ENCODE results near the gene CDK6. TPM values are rescaled to one million over a fixed set of nuclear protein-coding genes. Genes with fewer than 3 reads are reported as not detected.
"Not testable (repeated sequence)": the region's sequence is repeated elsewhere in the genome, so short reads cannot be mapped to it uniquely, and the experiment has no call there.

Gene CDK6
- polyA plus RNA-seq, 1 donor (not counting 4 experiments of a cell fraction or from before 2014, with no cell fraction given) = 53.5 TPM

GRCh38 chr7:92745241-92745640 is 91.1 kb downstream of the CDK6 start:
- peaks cover 0 to 11% of the 10 kb centered on the region in 2 experiments for H3K36me3 ChIP-seq (ENCODE audit: control insufficient read depth in 2 of 2, extremely low read depth in 1 of 2, insufficient read depth in 2 of 2, low read length in 2 of 2)
- no peaks in the 10 kb centered on the region for H3K27me3 ChIP-seq (ENCODE audit: control insufficient read depth, extremely low read depth, insufficient read depth, low read length)
- H4K20me1 ChIP-seq (ENCODE audit: control insufficient read depth, extremely low read depth, insufficient read depth, low read length) = no peaks in the 10 kb centered on the region
- H3K79me2 ChIP-seq (ENCODE audit: control insufficient read depth, insufficient read depth, low read length) = peaks cover 75% of the 10 kb centered on the region
- H3K4me3 ChIP-seq (ENCODE audit: control insufficient read depth in 2 of 3, extremely low read depth in 1 of 3, insufficient read depth in 2 of 3, low read depth in 1 of 3, low read length in 3 of 3) = no peak overlapping the region
- H3K9me1 ChIP-seq (ENCODE audit: control insufficient read depth, extremely low read depth, insufficient read depth, low read length) = no peaks in the 10 kb centered on the region
- no peak overlapping the region for H3K27ac ChIP-seq (ENCODE audit: control insufficient read depth, insufficient read depth, low read length)
- H3K4me2 ChIP-seq (ENCODE audit: control insufficient read depth, extremely low read depth, insufficient read depth, low read depth, low read length) = no peak overlapping the region
- no peak for FAIRE-seq
- no peak overlapping the region for H2AFZ ChIP-seq (ENCODE audit: control insufficient read depth, low read length)
- H3K4me1 ChIP-seq (ENCODE audit: control insufficient read depth, extremely low read depth, insufficient read depth, low read length) = peaks cover 56% of the 10 kb centered on the region
- no peak for DNase-seq (ENCODE audit: low read depth, low spot score)
- H3K9me3 ChIP-seq (ENCODE audit: control insufficient read depth, low read depth, low read length) = no peaks in the 10 kb centered on the region
- TF ChIP-seq, protein P1, sequence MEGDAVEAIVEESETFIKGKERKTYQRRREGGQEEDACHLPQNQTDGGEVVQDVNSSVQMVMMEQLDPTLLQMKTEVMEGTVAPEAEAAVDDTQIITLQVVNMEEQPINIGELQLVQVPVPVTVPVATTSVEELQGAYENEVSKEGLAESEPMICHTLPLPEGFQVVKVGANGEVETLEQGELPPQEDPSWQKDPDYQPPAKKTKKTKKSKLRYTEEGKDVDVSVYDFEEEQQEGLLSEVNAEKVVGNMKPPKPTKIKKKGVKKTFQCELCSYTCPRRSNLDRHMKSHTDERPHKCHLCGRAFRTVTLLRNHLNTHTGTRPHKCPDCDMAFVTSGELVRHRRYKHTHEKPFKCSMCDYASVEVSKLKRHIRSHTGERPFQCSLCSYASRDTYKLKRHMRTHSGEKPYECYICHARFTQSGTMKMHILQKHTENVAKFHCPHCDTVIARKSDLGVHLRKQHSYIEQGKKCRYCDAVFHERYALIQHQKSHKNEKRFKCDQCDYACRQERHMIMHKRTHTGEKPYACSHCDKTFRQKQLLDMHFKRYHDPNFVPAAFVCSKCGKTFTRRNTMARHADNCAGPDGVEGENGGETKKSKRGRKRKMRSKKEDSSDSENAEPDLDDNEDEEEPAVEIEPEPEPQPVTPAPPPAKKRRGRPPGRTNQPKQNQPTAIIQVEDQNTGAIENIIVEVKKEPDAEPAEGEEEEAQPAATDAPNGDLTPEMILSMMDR (optimal IDR thresholded peaks at IDR 0.05 in 1 of 3, IDR thresholded peaks at IDR 0.05 in 1 of 3, conservative IDR thresholded peaks at IDR 0.05 in 1 of 3; ENCODE audit: extremely low read depth in 1 of 3, insufficient read depth in 2 of 3, low read length in 3 of 3) = no peak
- no peak for TF ChIP-seq EZH2 (IDR thresholded peaks at IDR 0.05; ENCODE audit: low read length)
- dilution Hi-C loops (cut with MboI; ENCODE audit: extremely low pct_ligation_motif_present, low sequenced_read_pairs) = no loop called here
- no peak overlapping the region for H3K9ac ChIP-seq (ENCODE audit: control insufficient read depth, extremely low read depth, insufficient read depth, low read length)

DNA sequence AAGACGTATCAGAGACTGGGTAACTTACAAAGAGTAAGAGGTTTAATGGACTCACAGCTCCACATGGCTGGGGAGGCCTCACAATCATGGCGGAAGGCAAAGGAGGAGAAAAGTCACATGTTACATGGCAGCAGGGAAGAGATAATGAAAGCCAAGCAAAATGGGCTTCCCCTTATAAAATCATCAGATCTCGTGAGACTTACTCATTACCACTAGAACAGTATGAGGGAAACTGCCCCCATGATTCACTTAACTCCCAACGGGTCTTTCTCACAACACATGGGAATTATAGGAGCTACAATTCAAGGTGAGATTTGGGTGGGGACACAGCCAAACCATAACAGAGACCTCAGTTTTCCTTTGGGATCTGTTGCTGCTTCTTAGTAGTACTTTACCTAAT is 92.2 kb downstream of the CDK6 start:
- DNase-seq (ENCODE audit: low read depth, low spot score); H3K9me3 ChIP-seq (ENCODE audit: control insufficient read depth, low read depth, low read length); H4K20me1 ChIP-seq (ENCODE audit: control insufficient read depth, extremely low read depth, insufficient read depth, low read length); FAIRE-seq; H3K36me3 ChIP-seq (ENCODE audit: control insufficient read depth in 2 of 2, extremely low read depth in 1 of 2, insufficient read depth in 2 of 2, low read length in 2 of 2); dilution Hi-C loops (cut with MboI; ENCODE audit: extremely low pct_ligation_motif_present, low sequenced_read_pairs); H3K27me3 ChIP-seq (ENCODE audit: control insufficient read depth, extremely low read depth, insufficient read depth, low read length); H3K27ac ChIP-seq (ENCODE audit: control insufficient read depth, insufficient read depth, low read length); H3K4me3 ChIP-seq (ENCODE audit: control insufficient read depth in 2 of 3, extremely low read depth in 1 of 3, insufficient read depth in 2 of 3, low read depth in 1 of 3, low read length in 3 of 3); H2AFZ ChIP-seq (ENCODE audit: control insufficient read depth, low read length); H3K4me2 ChIP-seq (ENCODE audit: control insufficient read depth, extremely low read depth, insufficient read depth, low read depth, low read length); H3K9ac ChIP-seq (ENCODE audit: control insufficient read depth, extremely low read depth, insufficient read depth, low read length); H3K9me1 ChIP-seq (ENCODE audit: control insufficient read depth, extremely low read depth, insufficient read depth, low read length): not testable (repeated sequence)
- Histone ChIP-seq H3K79me2 (ENCODE audit: control insufficient read depth, insufficient read depth, low read length) (peaks cover 75% of the 10 kb centered on the region), H3K4me1 (ENCODE audit: control insufficient read depth, extremely low read depth, insufficient read depth, low read length) (peaks cover 55% of the 10 kb centered on the region)

DNA sequence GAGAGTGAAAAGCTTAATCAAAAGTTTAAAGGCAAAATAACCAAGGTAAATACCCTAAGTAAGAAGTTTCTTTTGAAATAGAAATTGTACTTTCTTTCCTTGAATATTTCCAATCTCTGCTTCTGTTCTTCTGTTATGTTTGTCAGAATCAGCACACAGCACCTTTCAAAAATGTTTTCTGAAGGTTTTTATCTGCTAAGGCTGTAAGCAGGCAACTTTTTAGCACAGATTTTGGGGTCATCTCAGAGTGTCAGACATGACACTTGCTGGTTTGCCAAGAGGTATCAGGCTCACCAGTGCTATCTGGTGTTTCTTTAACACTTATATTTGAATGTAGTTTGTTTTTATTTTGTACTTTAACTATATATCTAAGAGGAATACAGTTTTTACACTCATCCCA is 94.2 kb downstream of the CDK6 start:
- TF ChIP-seq EZH2 (IDR thresholded peaks at IDR 0.05; ENCODE audit: low read length) = no peak
- TF ChIP-seq, protein P1 (optimal IDR thresholded peaks at IDR 0.05 in 1 of 3, IDR thresholded peaks at IDR 0.05 in 1 of 3, conservative IDR thresholded peaks at IDR 0.05 in 1 of 3; ENCODE audit: extremely low read depth in 1 of 3, insufficient read depth in 2 of 3, low read length in 3 of 3) = no peak
- Histone ChIP-seq H3K9me3 (ENCODE audit: control insufficient read depth, low read depth, low read length) (no peaks in the 10 kb centered on the region), H3K9me1 (ENCODE audit: control insufficient read depth, extremely low read depth, insufficient read depth, low read length) (no peaks in the 10 kb centered on the region), H3K9ac (ENCODE audit: control insufficient read depth, extremely low read depth, insufficient read depth, low read length) (peak overlapping the region; percentile 46), H4K20me1 (ENCODE audit: control insufficient read depth, extremely low read depth, insufficient read depth, low read length) (no peaks in the 10 kb centered on the region), H2AFZ (ENCODE audit: control insufficient read depth, low read length) (no peak overlapping the region), H3K27ac (ENCODE audit: control insufficient read depth, insufficient read depth, low read length) (peak overlapping the region; percentile 78), H3K4me2 (ENCODE audit: control insufficient read depth, extremely low read depth, insufficient read depth, low read depth, low read length) (peak overlapping the region; percentile 23), H3K4me1 (ENCODE audit: control insufficient read depth, extremely low read depth, insufficient read depth, low read length) (peaks cover 39% of the 10 kb centered on the region), H3K4me3 (ENCODE audit: control insufficient read depth in 2 of 3, extremely low read depth in 1 of 3, insufficient read depth in 2 of 3, low read depth in 1 of 3, low read length in 3 of 3) (no peak overlapping the region), H3K79me2 (ENCODE audit: control insufficient read depth, insufficient read depth, low read length) (peaks cover 83% of the 10 kb centered on the region), H3K36me3 (ENCODE audit: control insufficient read depth in 2 of 2, extremely low read depth in 1 of 2, insufficient read depth in 2 of 2, low read length in 2 of 2) (peaks cover 3 to 11% of the 10 kb centered on the region in 2 experiments), H3K27me3 (ENCODE audit: control insufficient read depth, extremely low read depth, insufficient read depth, low read length) (no peaks in the 10 kb centered on the region)
- FAIRE-seq = no peak
- DNase-seq (ENCODE audit: low read depth, low spot score) = no peak
- dilution Hi-C loops (cut with MboI; ENCODE audit: extremely low pct_ligation_motif_present, low sequenced_read_pairs) = no loop called here

Measured in keratinocyte (primary cell).